Fibroblast of skin of left biceps (primary cell): ENCODE measurements around the gene AGPAT2.

Experiments
- DNase-seq, 2 experiments: peaks; one replicate each; pipeline ENCODE4 v3.0.0-alpha.2; 2013; ENCODE audit warnings: low read depth in 2 of 2

The AGPAT2 gene

GRCh38 chr9:136661641-136662325 lies 25.5 kb downstream of the AGPAT2 start:
- DNase-seq = no peak

- no peak for DNase-seq
Observed at GRCh38 chr9:136660971-136661550, 26.2 kb downstream of the AGPAT2 start.

GRCh38 chr9:136659861-136660784 lies 27.1 kb downstream of the AGPAT2 start:
- no peak for DNase-seq

GRCh38 chr9:136658849-136659535 lies 28.3 kb downstream of the AGPAT2 start:
- no peak for DNase-seq

- DNase-seq = no peak
Observed at GRCh38 chr9:136657974-136658848, 29.0 kb downstream of the AGPAT2 start.

GRCh38 chr9:136656795-136657611 lies 30.3 kb downstream of the AGPAT2 start:
- DNase-seq = no peak

- no peak for DNase-seq
Observed at GRCh38 chr9:136656183-136656738, 31.0 kb downstream of the AGPAT2 start.

- DNase-seq = no peak
Observed at GRCh38 chr9:136655536-136656182, 31.6 kb downstream of the AGPAT2 start.

GRCh38 chr9:136654820-136655535 lies 32.3 kb downstream of the AGPAT2 start:
- no peak for DNase-seq

- no peak for DNase-seq
Observed at GRCh38 chr9:136653323-136654079, 33.8 kb downstream of the AGPAT2 start.

GRCh38 chr9:136651860-136652259 lies 35.4 kb downstream of the AGPAT2 start:
- no peak for DNase-seq

GRCh38 chr9:136650648-136651047 lies 36.6 kb downstream of the AGPAT2 start:
- no peak for DNase-seq

GRCh38 chr9:136650021-136650420 lies 37.2 kb downstream of the AGPAT2 start:
- no peak for DNase-seq

GRCh38 chr9:136648751-136649150 lies 38.5 kb downstream of the AGPAT2 start:
- no peak for DNase-seq

- DNase-seq = no peak
Observed at GRCh38 chr9:136646827-136647711, 40.2 kb downstream of the AGPAT2 start.

- DNase-seq = no peak
Observed at GRCh38 chr9:136645903-136646754, 41.1 kb downstream of the AGPAT2 start.
